ENCODE results near the gene ZNF440. TPM values are rescaled to one million over a fixed set of nuclear protein-coding genes. Genes with fewer than 3 reads are reported as not detected.
A peak's percentile ranks its signal among the peaks of the same experiment; 100 is the strongest.

Gene ZNF440
- total RNA-seq, 1 experiment from 2014 or later: 21.2 TPM

GRCh38 chr19:11806354-11807098 lies 7.5 kb upstream of the ZNF440 start:
- TF ChIP-seq, protein P1, sequence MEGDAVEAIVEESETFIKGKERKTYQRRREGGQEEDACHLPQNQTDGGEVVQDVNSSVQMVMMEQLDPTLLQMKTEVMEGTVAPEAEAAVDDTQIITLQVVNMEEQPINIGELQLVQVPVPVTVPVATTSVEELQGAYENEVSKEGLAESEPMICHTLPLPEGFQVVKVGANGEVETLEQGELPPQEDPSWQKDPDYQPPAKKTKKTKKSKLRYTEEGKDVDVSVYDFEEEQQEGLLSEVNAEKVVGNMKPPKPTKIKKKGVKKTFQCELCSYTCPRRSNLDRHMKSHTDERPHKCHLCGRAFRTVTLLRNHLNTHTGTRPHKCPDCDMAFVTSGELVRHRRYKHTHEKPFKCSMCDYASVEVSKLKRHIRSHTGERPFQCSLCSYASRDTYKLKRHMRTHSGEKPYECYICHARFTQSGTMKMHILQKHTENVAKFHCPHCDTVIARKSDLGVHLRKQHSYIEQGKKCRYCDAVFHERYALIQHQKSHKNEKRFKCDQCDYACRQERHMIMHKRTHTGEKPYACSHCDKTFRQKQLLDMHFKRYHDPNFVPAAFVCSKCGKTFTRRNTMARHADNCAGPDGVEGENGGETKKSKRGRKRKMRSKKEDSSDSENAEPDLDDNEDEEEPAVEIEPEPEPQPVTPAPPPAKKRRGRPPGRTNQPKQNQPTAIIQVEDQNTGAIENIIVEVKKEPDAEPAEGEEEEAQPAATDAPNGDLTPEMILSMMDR (IDR thresholded peaks at IDR 0.05; ENCODE audit: unreplicated experiment): no peak
- peaks cover 4% of the 10 kb centered on the region for H3K9me3 Mint-ChIP-seq (ENCODE audit: low read depth, unreplicated experiment)
- intact Hi-C loops (cut with micrococcal nuclease; ENCODE audit: unreplicated experiment): no loop called here
- no peaks in the 10 kb centered on the region for H3K27me3 Mint-ChIP-seq (ENCODE audit: unreplicated experiment)
- CTCF ChIA-PET: no interaction called here
- no peak for DNase-seq
- BruUV-seq (replicated peaks): no TSS peak
- no peak overlapping the region for H3K27ac Mint-ChIP-seq (ENCODE audit: unreplicated experiment)
- H3K4me3 Mint-ChIP-seq (ENCODE audit: low read depth, unreplicated experiment): no peak overlapping the region
- H3K4me1 Mint-ChIP-seq (ENCODE audit: low read depth, unreplicated experiment): no peaks in the 10 kb centered on the region
- no peaks in the 10 kb centered on the region for H3K36me3 Mint-ChIP-seq (ENCODE audit: insufficient read depth, unreplicated experiment)

DNA sequence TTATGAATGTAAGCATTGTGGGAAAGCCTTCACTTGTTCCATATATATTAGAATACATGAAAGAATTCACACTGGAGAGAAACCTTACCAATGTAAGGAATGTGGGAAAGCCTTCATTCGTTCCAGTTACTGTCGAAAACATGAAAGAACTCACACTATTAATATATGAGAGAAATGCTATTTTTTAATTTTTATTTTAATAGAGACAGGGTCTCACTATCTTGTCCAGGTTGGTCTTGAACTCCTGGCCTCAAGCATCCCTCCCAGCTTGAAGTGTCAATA lies 7.0 kb upstream of the ZNF440 start:
- intact Hi-C loops (cut with micrococcal nuclease; ENCODE audit: unreplicated experiment): no loop called here
- H3K36me3 Mint-ChIP-seq (ENCODE audit: insufficient read depth, unreplicated experiment): no peaks in the 10 kb centered on the region
- BruUV-seq (replicated peaks): no TSS peak

GRCh38 chr19:11813703-11814028 lies 407 bp upstream of the ZNF440 start:
- Mint-ChIP-seq H3K4me3 (ENCODE audit: low read depth, unreplicated experiment) (peak overlapping the region; percentile 79), H3K27me3 (ENCODE audit: unreplicated experiment) (no peaks in the 10 kb centered on the region), H3K36me3 (ENCODE audit: insufficient read depth, unreplicated experiment) (peaks cover 32% of the 10 kb centered on the region), H3K4me1 (ENCODE audit: low read depth, unreplicated experiment) (no peaks in the 10 kb centered on the region), H3K9me3 (ENCODE audit: low read depth, unreplicated experiment) (peaks cover 3% of the 10 kb centered on the region), H3K27ac (ENCODE audit: unreplicated experiment) (peak overlapping the region; percentile 80)
- no peak for DNase-seq
- no TSS peak for BruUV-seq (replicated peaks)
- CTCF ChIA-PET: interaction anchor here (1.2 kb wide), 1 partner anchor 16 kb away, joined by 6 read pairs; no protein-coding TSS in a partner anchor
- intact Hi-C loops (cut with micrococcal nuclease; ENCODE audit: unreplicated experiment): loop anchor here (10.0 kb wide), 1 partner anchor 111 kb away; the partner anchor contains the start of gene ZNF700
- TF ChIP-seq, protein P1 (IDR thresholded peaks at IDR 0.05; ENCODE audit: unreplicated experiment): no peak

More for the DNA sequence above, 7.0 kb upstream of the ZNF440 start:
- Mint-ChIP-seq H3K4me3 (ENCODE audit: low read depth, unreplicated experiment) (no peak overlapping the region), H3K27ac (ENCODE audit: unreplicated experiment) (no peak overlapping the region), H3K9me3 (ENCODE audit: low read depth, unreplicated experiment) (peaks cover 4% of the 10 kb centered on the region), H3K4me1 (ENCODE audit: low read depth, unreplicated experiment) (no peaks in the 10 kb centered on the region), H3K27me3 (ENCODE audit: unreplicated experiment) (no peaks in the 10 kb centered on the region)
- TF ChIP-seq, protein P1 (IDR thresholded peaks at IDR 0.05; ENCODE audit: unreplicated experiment): no peak
- no peak for DNase-seq
- CTCF ChIA-PET: no interaction called here

DNA sequence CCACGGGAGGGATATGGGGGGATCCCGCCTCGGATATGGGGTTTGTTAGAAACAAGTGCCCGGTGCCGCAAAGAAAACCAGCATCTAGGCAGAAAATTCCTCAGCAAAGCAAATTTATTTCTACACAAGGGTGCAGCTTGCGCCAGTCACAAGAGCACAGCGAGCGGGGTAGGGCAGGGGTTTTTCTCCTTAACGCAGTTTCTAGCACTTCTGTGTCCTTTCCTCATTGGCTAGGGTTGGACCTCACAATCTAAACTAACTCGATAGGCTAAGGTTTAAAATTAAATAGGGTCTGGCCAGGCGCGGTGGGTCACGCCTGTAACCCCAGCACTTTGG lies 595 bp downstream of the ZNF440 start:
- DNase-seq: peak; percentile 39
- Mint-ChIP-seq H3K4me3 (ENCODE audit: low read depth, unreplicated experiment) (peak overlapping the region; percentile 79), H3K27me3 (ENCODE audit: unreplicated experiment) (no peaks in the 10 kb centered on the region), H3K4me1 (ENCODE audit: low read depth, unreplicated experiment) (no peaks in the 10 kb centered on the region), H3K36me3 (ENCODE audit: insufficient read depth, unreplicated experiment) (peaks cover 32% of the 10 kb centered on the region), H3K27ac (ENCODE audit: unreplicated experiment) (peak overlapping the region; percentile 80), H3K9me3 (ENCODE audit: low read depth, unreplicated experiment) (peaks cover 4% of the 10 kb centered on the region)
- BruUV-seq (replicated peaks): no TSS peak
- TF ChIP-seq, protein P1 (IDR thresholded peaks at IDR 0.05; ENCODE audit: unreplicated experiment): no peak
- CTCF ChIA-PET: interaction anchor here (0.6 to 1.0 kb wide), 3 partner anchors 17 to 174 kb away, joined by 3 to 4 read pairs (median 3); no protein-coding TSS in a partner anchor
- intact Hi-C loops (cut with micrococcal nuclease; ENCODE audit: unreplicated experiment): loop anchor here (10.0 kb wide), 1 partner anchor 110 kb away; the partner anchor contains the start of gene ZNF700
